ENCODE measurements around the gene PACS1. TPM values are rescaled to one million over a fixed set of nuclear protein-coding genes. Genes with fewer than 3 reads are reported as not detected.
A peak's percentile ranks its signal among the peaks of the same experiment; 100 is the strongest.
"Not testable (repeated sequence)": the region's sequence is repeated elsewhere in the genome, so short reads cannot be mapped to it uniquely, and the experiment has no call there.

Gene PACS1
- 10 to 100 TPM; 53.7 to 54.7 TPM for total RNA-seq
- 10 to 100 TPM; 50.7 to 57.5 (median 55.6) TPM for polyA plus RNA-seq (ENCODE audit: insufficient read length in 6 of 6)
- long read RNA-seq, donor 1, full-length matches to known transcripts, result 7 of 12 reads
- long read RNA-seq, donor 1, partial matches to known transcripts, result 5 of 12 reads
- long read RNA-seq, donor 1, other reads (novel, unspliced or antisense), result 0 of 12 reads
- long read RNA-seq, donor 2, full-length matches to known transcripts, result 5 of 11 reads
- long read RNA-seq, donor 2, partial matches to known transcripts, result 6 of 11 reads
- long read RNA-seq, donor 2, other reads (novel, unspliced or antisense), result 0 of 11 reads
- long read RNA-seq, donor 3, full-length matches to known transcripts, result 4 of 4 reads
- long read RNA-seq, donor 3, partial matches to known transcripts, result 0 of 4 reads
- long read RNA-seq, donor 3, other reads (novel, unspliced or antisense), result 0 of 4 reads
- long read RNA-seq, donor 4, partial matches to known transcripts, result 0 of 1 reads
- long read RNA-seq, donor 4, other reads (novel, unspliced or antisense), result 1 of 1 reads
- long read RNA-seq, donor 5, full-length matches to known transcripts, result 4 of 26 reads
- long read RNA-seq, donor 5, partial matches to known transcripts, result 22 of 26 reads
- long read RNA-seq, donor 5, other reads (novel, unspliced or antisense), result 0 of 26 reads
- long read RNA-seq, donor 6, full-length matches to known transcripts, result 4 of 20 reads
- long read RNA-seq, donor 6, partial matches to known transcripts, result 16 of 20 reads
- long read RNA-seq, donor 6, other reads (novel, unspliced or antisense), result 0 of 20 reads
- long read RNA-seq, donor 7, full-length matches to known transcripts, result 3 of 3 reads
- long read RNA-seq, donor 7, partial matches to known transcripts, result 0 of 3 reads
- long read RNA-seq, donor 7, other reads (novel, unspliced or antisense), result 0 of 3 reads
- long read RNA-seq, donor 8, full-length matches to known transcripts, result 10 of 21 reads
- long read RNA-seq, donor 8, partial matches to known transcripts, result 11 of 21 reads
- long read RNA-seq, donor 8, other reads (novel, unspliced or antisense), result 0 of 21 reads
- long read RNA-seq, donor 9, result 0 reads
- long read RNA-seq, donor 10, partial matches to known transcripts, result 1 of 1 reads
- long read RNA-seq, donor 10, other reads (novel, unspliced or antisense), result 0 of 1 reads
- long read RNA-seq, donor 11, full-length matches to known transcripts, result 12 of 28 reads
- long read RNA-seq, donor 11, partial matches to known transcripts, result 16 of 28 reads
- long read RNA-seq, donor 11, other reads (novel, unspliced or antisense), result 0 of 28 reads
- long read RNA-seq, donor 12, full-length matches to known transcripts, result 3 of 3 reads
- long read RNA-seq, donor 12, partial matches to known transcripts, result 0 of 3 reads
- long read RNA-seq, donor 12, other reads (novel, unspliced or antisense), result 0 of 3 reads

DNA sequence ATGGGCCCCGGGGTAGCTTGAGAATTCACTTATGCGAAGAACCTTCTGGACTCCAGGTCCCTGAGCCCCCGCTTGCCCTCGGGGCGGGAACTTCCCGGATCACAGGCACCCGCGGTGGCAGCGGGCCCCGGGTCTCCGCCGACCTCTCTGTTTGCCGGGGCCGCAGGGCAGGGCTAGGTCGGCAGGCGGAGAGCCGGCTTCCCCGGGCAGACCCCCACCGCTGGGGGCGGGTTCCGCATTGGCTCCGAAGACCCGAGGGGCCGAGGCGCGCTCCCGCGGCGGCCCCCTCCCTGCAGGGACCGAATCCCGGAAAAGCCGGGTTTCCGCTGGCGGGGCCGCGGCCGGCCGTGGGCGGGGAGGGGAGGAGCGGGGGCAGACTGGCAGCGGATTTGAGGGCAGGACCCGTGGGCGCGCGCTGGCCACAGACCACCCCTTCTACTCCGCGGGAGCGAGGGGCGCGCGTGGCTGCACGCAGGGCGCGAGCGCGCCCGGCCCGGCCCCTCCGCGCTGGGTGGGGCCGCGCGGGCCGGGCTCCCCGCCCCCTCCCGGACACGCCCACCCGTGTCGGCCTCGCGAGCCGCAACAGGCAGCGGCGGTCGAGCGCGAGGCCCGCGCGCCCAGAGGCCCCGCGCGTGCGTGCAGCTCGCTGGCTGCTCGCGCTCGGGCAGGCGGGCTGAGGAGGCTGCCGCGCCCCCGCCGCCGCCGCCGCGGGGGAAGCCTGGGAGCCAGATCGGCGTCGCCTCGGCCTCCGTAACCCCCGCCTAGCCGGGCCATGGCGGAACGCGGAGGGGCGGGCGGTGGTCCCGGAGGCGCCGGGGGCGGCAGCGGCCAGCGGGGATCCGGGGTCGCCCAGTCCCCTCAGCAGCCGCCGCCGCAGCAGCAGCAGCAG, at the start of gene PACS1:
Gene PACS1 (plus strand): TSS at position 558 of the 889 bp plus-strand sequence. CDS start 215 bp downstream, at position 773.
- DNase-seq (peak; percentile 73 to 95 (median 86)), ATAC-seq (peak; percentile 77)
- intact Hi-C loops (cut with DNase I), result no loop called here
- H3K27ac ChIP-seq, result peak within 1 kb of the TSS; percentile 97
- peaks cover 0 to 39% of the 10 kb centered on the region in 2 donors for H3K36me3 ChIP-seq
- TF ChIP-seq, protein P1, sequence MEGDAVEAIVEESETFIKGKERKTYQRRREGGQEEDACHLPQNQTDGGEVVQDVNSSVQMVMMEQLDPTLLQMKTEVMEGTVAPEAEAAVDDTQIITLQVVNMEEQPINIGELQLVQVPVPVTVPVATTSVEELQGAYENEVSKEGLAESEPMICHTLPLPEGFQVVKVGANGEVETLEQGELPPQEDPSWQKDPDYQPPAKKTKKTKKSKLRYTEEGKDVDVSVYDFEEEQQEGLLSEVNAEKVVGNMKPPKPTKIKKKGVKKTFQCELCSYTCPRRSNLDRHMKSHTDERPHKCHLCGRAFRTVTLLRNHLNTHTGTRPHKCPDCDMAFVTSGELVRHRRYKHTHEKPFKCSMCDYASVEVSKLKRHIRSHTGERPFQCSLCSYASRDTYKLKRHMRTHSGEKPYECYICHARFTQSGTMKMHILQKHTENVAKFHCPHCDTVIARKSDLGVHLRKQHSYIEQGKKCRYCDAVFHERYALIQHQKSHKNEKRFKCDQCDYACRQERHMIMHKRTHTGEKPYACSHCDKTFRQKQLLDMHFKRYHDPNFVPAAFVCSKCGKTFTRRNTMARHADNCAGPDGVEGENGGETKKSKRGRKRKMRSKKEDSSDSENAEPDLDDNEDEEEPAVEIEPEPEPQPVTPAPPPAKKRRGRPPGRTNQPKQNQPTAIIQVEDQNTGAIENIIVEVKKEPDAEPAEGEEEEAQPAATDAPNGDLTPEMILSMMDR (IDR thresholded peaks at IDR 0.05), result no peak
- no peaks in the 10 kb centered on the region for H3K27me3 ChIP-seq
- H3K4me3 ChIP-seq, result peak within 1 kb of the TSS; percentile 86 to 94
- peaks cover 14 to 50% of the 10 kb centered on the region in 2 donors for H3K4me1 ChIP-seq
- no peaks in the 10 kb centered on the region for H3K9me3 ChIP-seq

DNA sequence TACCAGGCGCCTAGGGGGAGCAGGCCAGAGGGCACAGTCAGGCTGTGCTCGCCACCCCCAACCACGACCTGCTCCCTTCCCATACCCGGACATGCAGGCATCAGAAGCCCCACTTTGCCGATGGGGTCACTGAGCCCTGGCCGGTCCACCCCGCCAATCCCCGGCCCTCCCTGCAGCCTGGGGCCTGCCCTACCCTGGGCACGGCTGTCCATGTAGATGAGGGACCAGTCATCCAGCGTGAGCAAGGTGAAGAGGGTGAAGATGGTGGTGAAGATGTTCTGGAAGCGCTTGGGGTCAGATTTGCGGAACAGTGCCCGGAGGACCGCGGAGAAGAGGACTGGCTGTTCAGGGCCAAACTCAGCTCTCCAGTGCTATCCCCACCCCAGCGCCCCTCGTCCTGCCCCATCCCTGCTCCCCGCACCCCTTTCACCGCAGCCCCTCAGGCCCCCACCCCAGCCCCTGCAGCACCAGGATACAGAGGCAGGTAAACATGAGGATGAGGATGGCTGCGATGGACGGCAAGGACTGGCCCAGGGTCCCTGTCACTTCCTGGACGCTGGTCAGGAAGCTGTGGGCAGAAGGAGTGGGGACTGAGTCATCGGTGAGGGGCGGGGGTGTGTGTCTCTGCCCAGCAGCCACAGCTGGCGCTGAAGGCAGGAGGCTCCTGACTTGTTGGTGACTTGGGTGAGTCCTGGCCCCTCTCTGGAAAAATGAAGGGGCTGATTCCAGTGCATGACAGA, 49.3 kb upstream of the PACS1 start:
- Histone ChIP-seq H3K4me1 (peaks cover 6 to 28% of the 10 kb centered on the region in 2 donors), H3K27me3 (peaks cover 0 to 16% of the 10 kb centered on the region in 2 donors), H3K27ac (peak overlapping the region in 1 of 2 donors; percentile 23), H3K36me3 (no peaks in the 10 kb centered on the region), H3K4me3 (peak overlapping the region in 1 of 2 donors; percentile 21), H3K9me3 (no peaks in the 10 kb centered on the region)
- intact Hi-C loops (cut with DNase I), result no loop called here
- ATAC-seq (peak; percentile 67), DNase-seq (peak in 2 of 4 donors; percentile 76 to 92)
- TF ChIP-seq, protein P1 (IDR thresholded peaks at IDR 0.05), result no peak

DNA sequence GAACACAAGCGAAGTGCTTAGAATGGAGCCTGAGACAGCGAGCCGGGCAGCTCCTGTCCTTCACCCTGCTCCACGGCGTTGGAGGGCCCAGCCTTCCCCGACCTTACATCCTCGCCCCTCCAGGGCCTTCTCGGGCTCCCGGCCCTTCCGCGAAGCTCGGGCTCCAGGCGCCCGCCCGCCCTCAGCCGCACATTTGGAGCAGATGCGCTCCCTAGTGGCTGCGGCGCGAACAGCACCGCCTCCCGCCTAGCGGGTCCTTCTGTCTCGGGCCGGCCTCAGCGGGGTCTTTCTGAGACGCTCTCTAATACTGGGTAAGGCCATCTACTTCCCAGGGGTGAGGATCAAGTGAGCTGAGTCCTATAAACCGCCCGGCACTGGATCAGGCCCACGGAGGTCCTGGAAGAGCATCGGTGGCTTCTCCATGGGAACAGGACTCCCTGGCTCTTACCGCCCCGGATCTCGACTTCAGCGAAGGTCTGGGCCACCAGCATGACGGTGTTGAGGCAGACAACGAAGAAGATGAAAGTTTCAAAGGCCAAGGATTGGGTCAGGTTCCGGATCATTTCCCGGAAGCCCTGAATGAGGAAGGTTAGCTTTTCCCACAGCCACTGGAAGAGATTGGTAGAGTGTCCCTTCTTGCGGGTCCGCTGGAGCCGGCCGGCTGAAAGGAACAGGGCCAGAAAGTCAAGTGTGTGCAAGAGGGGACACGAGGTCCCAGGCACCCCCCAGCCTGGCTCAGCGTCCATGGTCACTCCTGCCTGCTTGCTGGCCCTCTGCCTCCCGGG, 47.5 kb upstream of the PACS1 start:
- ATAC-seq (peak; percentile 96), DNase-seq (peak; percentile 32 to 96 (median 62))
- TF ChIP-seq, protein P1 (IDR thresholded peaks at IDR 0.05), result peak; percentile 95 to 98

DNA sequence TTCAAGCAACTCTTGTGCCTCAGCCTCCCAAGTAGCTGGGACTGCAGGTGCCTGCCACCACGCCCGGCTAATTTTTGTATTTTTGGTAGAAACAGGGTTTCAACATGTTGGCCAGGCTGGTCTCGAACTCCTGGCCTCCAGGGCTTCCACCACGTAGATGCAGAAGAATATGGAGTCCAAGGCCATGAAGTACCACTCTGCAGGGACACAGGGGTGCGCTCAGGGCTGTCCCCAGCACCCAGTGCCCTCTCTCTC, 47.0 kb upstream of the PACS1 start:
- H3K9me3 ChIP-seq; intact Hi-C loops (cut with DNase I); H3K4me3 ChIP-seq; H3K27ac ChIP-seq; H3K36me3 ChIP-seq; ATAC-seq; DNase-seq: not testable (repeated sequence)
- H3K27me3 ChIP-seq, result peaks cover 0 to 16% of the 10 kb centered on the region in 2 donors
- H3K4me1 ChIP-seq, result peaks cover 6 to 28% of the 10 kb centered on the region in 2 donors

More for the DNA sequence above, 47.5 kb upstream of the PACS1 start:
- Histone ChIP-seq H3K27me3 (peaks cover 0 to 16% of the 10 kb centered on the region in 2 donors), H3K9me3 (no peaks in the 10 kb centered on the region), H3K4me3 (no peak overlapping the region), H3K27ac (no peak overlapping the region), H3K4me1 (peaks cover 6 to 28% of the 10 kb centered on the region in 2 donors), H3K36me3 (no peaks in the 10 kb centered on the region)
- intact Hi-C loops (cut with DNase I), result no loop called here
